Raji (cell line): ENCODE results near the gene DNAJB4.

ENCODE experiments used
- POLR2A ChIP-seq: IDR thresholded peaks from 2 replicates; pipeline ENCODE4 v1.6.1; 2011; ENCODE audit warnings: low read depth, low read length, control low read depth; ENCODE audit not compliant: insufficient read depth

The DNAJB4 gene

GRCh38 chr1:78011050-78011449, 6.3 kb downstream of the DNAJB4 start:
- TF ChIP-seq POLR2A: no peak

DNA sequence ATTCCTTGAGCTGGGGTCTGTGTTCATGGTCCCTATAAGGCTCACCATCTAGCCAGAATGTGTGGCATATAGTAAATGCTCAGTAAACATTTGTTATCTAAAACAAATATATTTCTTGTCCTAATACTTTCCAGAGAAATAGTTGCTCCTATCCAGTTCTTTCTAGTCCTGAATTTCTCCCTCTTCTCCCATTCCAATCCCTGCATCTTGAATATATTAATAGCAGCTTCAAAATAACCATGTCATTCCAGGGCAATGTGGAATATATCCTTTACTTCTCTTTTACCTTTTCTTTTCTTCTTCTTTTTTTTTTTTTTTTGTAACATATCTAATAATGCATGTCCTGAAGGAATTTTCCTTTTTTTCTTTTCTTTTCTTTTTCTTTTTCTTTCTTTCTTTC, 10.4 kb downstream of the DNAJB4 start:
- TF ChIP-seq POLR2A: no peak

DNA sequence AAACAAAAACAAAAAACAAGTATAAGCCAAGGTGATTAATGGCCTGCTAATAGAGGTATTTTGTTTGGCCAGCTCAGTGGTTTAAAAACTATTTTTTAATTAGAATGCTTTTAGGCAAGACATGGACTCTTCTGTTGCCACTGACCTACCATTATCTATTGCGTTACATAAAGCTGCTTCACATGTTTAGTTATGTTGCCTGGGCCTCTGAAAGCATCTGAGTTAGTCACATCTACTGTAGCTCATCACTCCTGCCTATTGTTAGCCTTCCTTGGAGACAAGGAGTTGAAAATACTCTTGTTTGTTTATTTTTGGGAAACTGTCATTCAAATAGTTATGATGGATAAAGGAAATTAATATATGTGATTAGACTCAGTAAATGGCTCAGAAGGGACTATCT, 14.3 kb downstream of the DNAJB4 start:
- no peak for TF ChIP-seq POLR2A

- no peak for TF ChIP-seq POLR2A
These were observed 25.1 kb downstream of the DNAJB4 start for GRCh38 chr1:78029793-78030192.

GRCh38 chr1:78032996-78033796, 28.5 kb downstream of the DNAJB4 start:
- TF ChIP-seq POLR2A: no peak

DNA sequence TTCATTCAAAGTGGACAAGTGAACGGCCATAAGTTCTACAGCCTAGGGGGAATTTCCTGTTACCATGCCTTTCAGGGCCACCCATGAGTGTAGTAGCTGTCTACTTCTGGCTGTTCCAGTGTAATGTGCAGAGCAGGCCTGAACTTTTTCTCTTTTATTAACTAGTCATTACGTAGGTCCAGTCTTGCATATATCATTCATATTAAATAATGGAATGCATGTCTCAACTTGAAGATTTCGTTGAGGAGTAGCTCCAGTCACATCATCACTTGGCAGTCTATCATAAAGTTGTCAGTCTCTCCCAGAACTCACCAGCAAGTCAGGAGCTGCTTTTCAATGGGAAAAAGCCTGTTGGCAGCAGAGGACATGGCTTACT, 29.0 kb downstream of the DNAJB4 start:
- no peak for TF ChIP-seq POLR2A

GRCh38 chr1:78035121-78035520, 30.4 kb downstream of the DNAJB4 start:
- TF ChIP-seq POLR2A: no peak

GRCh38 chr1:78036450-78036849, 31.7 kb downstream of the DNAJB4 start:
- TF ChIP-seq POLR2A: no peak

GRCh38 chr1:78038071-78038470, 33.3 kb downstream of the DNAJB4 start:
- TF ChIP-seq POLR2A: no peak

- TF ChIP-seq POLR2A: no peak
These were observed 33.8 kb downstream of the DNAJB4 start for GRCh38 chr1:78038491-78038939.

DNA sequence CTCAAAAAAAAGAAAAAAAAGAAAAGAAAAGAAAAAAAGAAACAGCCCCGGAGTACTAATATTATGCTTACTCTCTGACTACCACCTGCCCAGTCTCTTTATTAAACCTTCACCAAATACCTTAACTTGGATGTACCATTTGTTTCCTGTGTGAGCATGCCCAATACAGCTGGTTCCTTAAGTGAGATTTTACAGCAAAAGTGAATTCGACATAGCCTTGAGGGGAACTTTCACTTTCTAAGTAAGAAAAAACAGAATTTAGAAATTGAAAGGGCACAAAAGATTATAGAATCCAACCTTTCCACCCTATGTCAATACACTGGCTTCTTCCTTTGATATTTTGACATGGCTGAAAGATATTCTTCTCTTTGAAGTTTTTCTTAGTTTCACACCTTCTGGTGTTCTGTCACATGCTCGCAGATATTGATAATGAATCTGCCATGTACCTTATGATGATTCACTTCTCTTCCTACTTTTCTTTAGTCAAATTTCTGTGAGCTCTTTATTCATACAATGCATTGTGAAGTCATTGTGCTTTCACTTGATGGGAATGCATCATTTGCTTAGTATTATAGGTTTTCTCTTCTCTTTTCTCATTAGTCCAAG, 35.8 kb downstream of the DNAJB4 start:
- no peak for TF ChIP-seq POLR2A

- no peak for TF ChIP-seq POLR2A
These were observed 38.7 kb downstream of the DNAJB4 start for GRCh38 chr1:78043436-78043835.

- no peak for TF ChIP-seq POLR2A
These were observed 40.2 kb downstream of the DNAJB4 start for GRCh38 chr1:78044796-78045562.

DNA sequence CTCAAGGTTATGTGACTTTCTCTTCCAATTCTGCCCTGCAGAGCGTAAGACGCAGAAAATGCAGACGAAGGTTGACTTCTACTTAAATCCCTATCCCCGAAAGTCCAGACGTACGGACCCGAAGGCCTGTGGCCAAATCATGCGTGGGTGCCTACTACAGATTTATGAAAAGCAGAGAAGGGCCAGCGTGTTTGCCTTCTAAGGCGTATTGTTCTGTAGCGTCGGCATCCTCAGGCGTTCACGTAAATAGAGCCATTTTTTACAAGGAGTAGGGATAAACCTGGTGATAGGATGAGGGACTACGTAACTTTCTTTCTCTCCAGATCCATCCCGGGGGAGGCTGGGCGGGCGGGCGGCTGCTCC, 40.8 kb downstream of the DNAJB4 start:
- TF ChIP-seq POLR2A: no peak

DNA sequence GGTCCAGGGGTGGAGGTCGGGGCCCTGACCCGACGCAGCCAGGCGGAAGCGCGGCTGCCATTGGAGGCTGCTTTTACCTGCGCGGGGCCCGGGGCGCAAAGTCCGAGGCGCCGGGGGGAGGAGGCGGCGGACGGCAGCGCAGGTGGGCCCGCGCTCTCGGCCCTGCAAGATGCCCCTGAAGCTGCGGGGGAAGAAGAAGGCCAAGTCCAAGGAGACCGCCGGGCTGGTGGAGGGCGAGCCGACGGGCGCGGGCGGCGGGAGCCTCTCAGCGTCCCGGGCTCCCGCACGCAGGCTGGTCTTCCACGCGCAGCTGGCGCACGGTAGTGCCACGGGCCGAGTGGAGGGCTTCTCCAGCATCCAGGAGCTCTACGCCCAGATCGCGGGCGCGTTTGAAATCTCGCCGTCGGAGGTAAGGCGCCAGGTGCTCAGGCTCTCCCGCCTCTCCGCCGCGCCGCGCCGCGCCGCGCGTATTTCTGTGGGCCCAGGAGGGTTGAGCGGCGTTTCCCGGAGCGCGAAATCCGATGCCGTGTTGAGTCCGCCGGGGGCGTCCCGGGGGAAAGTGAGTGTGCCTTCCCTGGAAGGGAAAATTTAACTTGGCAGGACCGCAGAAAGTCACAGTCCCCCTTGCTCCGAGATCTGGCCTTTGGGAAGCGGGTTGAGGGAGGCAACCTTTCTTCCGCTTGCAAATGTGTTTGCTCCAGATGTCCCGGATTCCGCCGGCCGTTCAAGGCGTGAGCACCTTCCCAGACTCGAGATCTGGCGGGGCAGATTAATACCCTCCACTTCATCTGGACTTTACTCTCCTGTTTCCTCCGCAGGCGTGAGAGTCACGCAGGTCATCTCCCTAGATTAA, 41.4 kb downstream of the DNAJB4 start, which contains the start of gene GIPC2:
Gene GIPC2 (plus strand): TSS at position 41 of the 853 bp plus-strand sequence. CDS start 129 bp downstream, at position 170.
- TF ChIP-seq POLR2A: no peak
